MCF 10A (cell line): ENCODE measurements around the gene RALGDS. TPM values are rescaled to one million over a fixed set of nuclear protein-coding genes. Genes with fewer than 3 reads are reported as not detected.

ENCODE experiments used
- BruUV-seq: library from RNA; stranded (reverse); fragments of 400-500 nt; replicated peaks from 2 replicates; lab custom pipeline; 2021; lab: Mats Ljungman, UMichigan
- CTCF ChIA-PET: fragments of 300-600 bp; sonication (Branson Sonifier 250); formaldehyde crosslinking; extraction: SDS; loops from one replicate; lab custom pipeline; 2021; ENCODE audit warnings: antibody characterized with exemption, inconsistent platforms; lab: Yijun Ruan, JAX
- POLR2A ChIA-PET: fragments of 300-600, 350-650 bp; sonication (Branson Sonifier 250); formaldehyde crosslinking; extraction: SDS; loops from one replicate; lab custom pipeline; 2020; ENCODE audit warnings: antibody characterized with exemption, inconsistent platforms; lab: Yijun Ruan, JAX
- DNase-seq: peaks from one replicate; pipeline ENCODE4 v3.0.0-alpha.2; 2018; ENCODE audit not compliant: unreplicated experiment
- H3K27ac Mint-ChIP-seq: one replicate; pipeline ENCODE4 v1.8.0; 2022; ENCODE audit warnings: mild to moderate bottlenecking, low read depth, mixed read lengths; ENCODE audit not compliant: unreplicated experiment
- H3K27me3 Mint-ChIP-seq: one replicate; pipeline ENCODE4 v1.8.0; 2022; ENCODE audit warnings: mixed read lengths; ENCODE audit not compliant: insufficient read depth, unreplicated experiment
- H3K36me3 Mint-ChIP-seq: one replicate; pipeline ENCODE4 v1.8.0; 2022; ENCODE audit warnings: mild to moderate bottlenecking, moderate library complexity, mixed read lengths; ENCODE audit not compliant: insufficient read depth, unreplicated experiment
- H3K4me1 Mint-ChIP-seq: one replicate; pipeline ENCODE4 v1.8.0; 2022; ENCODE audit warnings: mixed read lengths; ENCODE audit not compliant: insufficient read depth, unreplicated experiment
- H3K4me3 Mint-ChIP-seq: one replicate; pipeline ENCODE4 v1.8.0; 2022; ENCODE audit warnings: mild to moderate bottlenecking, moderate library complexity, mixed read lengths; ENCODE audit not compliant: unreplicated experiment
- H3K9me3 Mint-ChIP-seq: one replicate; pipeline ENCODE4 v1.8.0; 2022; ENCODE audit warnings: mixed read lengths; ENCODE audit not compliant: unreplicated experiment
- intact Hi-C: fragments of 100-400 bp; cut with micrococcal nuclease; formaldehyde crosslinking; loops from 2 replicates; pipeline ENCODE4 v1.14.1; 2022
- total RNA-seq: library from RNA; stranded (reverse); gene quantifications from 2 replicates; pipeline ENCODE4 v1.2.3, GENCODE V29; 2022
- TF ChIP-seq, protein P1 (sequence below): fragments of 200-600 bp; IDR thresholded peaks from one replicate; pipeline ENCODE4 v1.8.0; 2022; ENCODE audit warnings: antibody characterized with exemption, mild to moderate bottlenecking; ENCODE audit not compliant: unreplicated experiment

Gene RALGDS
- total RNA-seq, 1 experiment from 2014 or later, result 14.2 TPM

DNA sequence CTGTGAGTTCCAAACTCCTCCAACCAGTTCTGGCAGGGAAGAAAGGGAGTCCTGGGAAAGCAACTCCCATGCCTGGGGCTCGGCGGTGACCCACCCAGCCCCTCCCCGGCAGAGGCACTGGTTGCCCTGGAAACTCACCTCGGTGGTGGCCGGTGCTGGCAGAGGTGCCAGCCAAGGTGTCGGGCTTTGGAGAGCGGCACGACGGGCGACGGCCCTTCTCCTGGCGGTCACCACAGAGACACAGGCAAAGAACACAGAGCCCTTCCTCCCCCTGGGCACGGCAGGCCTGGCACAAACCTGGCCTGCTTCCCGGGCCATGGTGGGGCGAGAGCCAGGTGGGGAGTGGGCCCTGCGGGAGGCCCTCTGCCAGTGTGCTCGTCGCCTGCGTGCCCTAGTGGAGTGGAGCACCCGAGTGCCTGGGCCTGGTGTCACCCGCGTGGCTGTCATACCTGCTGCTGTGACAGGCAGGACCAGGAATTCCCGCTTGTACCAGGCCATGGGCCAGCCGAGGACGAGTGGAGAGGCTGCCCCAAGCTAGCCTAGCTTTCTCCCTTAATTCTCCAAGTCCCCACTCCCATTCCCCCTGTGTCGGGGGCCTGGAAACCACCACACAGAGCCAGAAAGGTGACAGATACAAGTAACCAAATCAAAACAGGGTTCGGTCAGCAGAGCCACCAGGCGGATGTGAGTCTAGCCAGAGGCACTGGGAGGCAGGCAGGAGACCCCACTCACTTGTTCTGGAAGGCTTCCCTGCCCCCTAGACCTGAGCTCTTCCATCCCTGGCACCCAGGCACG, 8.2 kb upstream of the RALGDS start:
- Mint-ChIP-seq H3K27me3 (no peaks in the 10 kb centered on the region), H3K9me3 (no peaks in the 10 kb centered on the region), H3K36me3 (peaks cover 6% of the 10 kb centered on the region), H3K27ac (no peak overlapping the region), H3K4me3 (no peak overlapping the region), H3K4me1 (peaks cover 30% of the 10 kb centered on the region)
- ChIA-PET POLR2A (no interaction called here), CTCF (interaction anchor here (1.2 to 1.4 kb wide), 2 partner anchors 15 to 18 kb away, joined by 3 to 5 read pairs; no protein-coding TSS in a partner anchor)
- no TSS peak for BruUV-seq
- intact Hi-C loops, result no loop called here
- TF ChIP-seq, protein P1, sequence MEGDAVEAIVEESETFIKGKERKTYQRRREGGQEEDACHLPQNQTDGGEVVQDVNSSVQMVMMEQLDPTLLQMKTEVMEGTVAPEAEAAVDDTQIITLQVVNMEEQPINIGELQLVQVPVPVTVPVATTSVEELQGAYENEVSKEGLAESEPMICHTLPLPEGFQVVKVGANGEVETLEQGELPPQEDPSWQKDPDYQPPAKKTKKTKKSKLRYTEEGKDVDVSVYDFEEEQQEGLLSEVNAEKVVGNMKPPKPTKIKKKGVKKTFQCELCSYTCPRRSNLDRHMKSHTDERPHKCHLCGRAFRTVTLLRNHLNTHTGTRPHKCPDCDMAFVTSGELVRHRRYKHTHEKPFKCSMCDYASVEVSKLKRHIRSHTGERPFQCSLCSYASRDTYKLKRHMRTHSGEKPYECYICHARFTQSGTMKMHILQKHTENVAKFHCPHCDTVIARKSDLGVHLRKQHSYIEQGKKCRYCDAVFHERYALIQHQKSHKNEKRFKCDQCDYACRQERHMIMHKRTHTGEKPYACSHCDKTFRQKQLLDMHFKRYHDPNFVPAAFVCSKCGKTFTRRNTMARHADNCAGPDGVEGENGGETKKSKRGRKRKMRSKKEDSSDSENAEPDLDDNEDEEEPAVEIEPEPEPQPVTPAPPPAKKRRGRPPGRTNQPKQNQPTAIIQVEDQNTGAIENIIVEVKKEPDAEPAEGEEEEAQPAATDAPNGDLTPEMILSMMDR, result no peak
- DNase-seq, result no peak

DNA sequence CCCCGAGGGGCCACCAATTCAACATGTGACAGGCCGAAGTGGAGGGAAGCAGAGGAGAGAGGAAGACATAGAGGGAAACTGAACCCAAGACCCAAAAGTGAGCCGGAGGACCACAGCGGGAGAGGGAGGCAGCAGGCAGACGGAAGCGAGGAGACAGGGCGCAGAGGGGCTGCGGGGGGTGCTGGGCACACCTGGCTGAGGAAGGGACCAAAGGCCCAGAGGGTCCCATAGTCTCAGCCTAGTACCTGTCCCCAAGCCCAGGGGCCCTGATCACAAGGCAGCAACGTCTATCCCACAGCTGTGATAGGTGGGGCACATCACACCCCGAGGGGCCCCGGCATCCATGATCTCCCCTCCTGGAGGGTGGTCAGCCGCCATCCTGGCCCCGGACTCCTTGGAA, 7.1 kb upstream of the RALGDS start:
- no TSS peak for BruUV-seq

DNA sequence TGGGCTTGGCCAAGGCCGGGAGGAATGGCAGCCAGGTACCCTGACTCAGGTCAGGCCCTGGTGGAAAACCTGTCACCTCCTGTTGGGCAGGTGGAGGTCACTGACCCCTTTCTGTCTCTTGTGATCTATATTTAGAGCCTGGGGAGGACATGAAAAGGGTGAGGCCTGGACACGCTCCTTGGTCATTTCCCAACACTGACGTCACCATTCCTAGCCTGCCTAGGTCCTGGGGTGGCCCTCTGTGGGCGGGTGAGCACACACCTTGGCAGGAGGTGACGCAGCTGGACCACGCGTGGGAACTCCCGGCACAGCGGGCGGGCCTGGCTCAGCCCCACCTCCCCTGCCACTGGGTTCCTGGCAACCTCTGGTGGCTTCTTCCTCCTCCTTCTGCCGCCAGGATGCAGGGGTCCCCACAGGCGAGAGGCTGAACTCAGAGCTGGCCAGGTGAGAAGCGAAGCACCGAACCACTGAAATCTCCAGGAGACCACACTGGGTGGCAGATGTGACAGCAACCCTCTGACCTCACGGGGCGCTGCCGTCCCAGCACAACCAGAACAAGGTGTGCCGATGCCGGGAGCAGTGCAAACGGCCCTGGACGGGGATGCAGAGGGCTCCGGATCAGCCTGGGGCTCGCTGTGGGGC, 6.4 kb upstream of the RALGDS start:
- Mint-ChIP-seq H3K27ac (peak overlapping the region; percentile 61), H3K9me3 (no peaks in the 10 kb centered on the region), H3K27me3 (no peaks in the 10 kb centered on the region), H3K4me1 (peaks cover 27% of the 10 kb centered on the region), H3K4me3 (no peak overlapping the region), H3K36me3 (peaks cover 6% of the 10 kb centered on the region)
- intact Hi-C loops, result no loop called here
- ChIA-PET POLR2A (interaction anchor here (1.8 to 2.7 kb wide), 2 partner anchors 8 to 22 kb away, joined by 8 read pairs; no protein-coding TSS in a partner anchor), CTCF (interaction anchor here (0.6 to 1.1 kb wide), 2 partner anchors 20 to 360 kb away, joined by 3 to 4 read pairs; no protein-coding TSS in a partner anchor)
- BruUV-seq, result no TSS peak
- peak; percentile 93 for DNase-seq
- TF ChIP-seq, protein P1, result no peak

More for the DNA sequence above, 7.1 kb upstream of the RALGDS start:
- peaks cover 6% of the 10 kb centered on the region for H3K36me3 Mint-ChIP-seq
- DNase-seq, result no peak
- no peak overlapping the region for H3K4me3 Mint-ChIP-seq
- TF ChIP-seq, protein P1, result no peak
- ChIA-PET CTCF (interaction anchor here (0.6 to 1.1 kb wide), 3 partner anchors 15 to 20 kb away, joined by 3 to 4 read pairs (median 4); no protein-coding TSS in a partner anchor), POLR2A (interaction anchor here (2.7 kb wide), 1 partner anchor 21 kb away, joined by 8 read pairs; no protein-coding TSS in a partner anchor)
- intact Hi-C loops, result no loop called here
- H3K27ac Mint-ChIP-seq, result peak overlapping the region; percentile 61
- no peaks in the 10 kb centered on the region for H3K9me3 Mint-ChIP-seq
- H3K4me1 Mint-ChIP-seq, result peaks cover 27% of the 10 kb centered on the region
- no peaks in the 10 kb centered on the region for H3K27me3 Mint-ChIP-seq
